Fibroblast of skin of back (primary cell): ENCODE data around the gene AQP3.
"Not testable (repeated sequence)": the region's sequence is repeated elsewhere in the genome, so short reads cannot be mapped to it uniquely, and the experiment has no call there.

Source experiments
- DNase-seq: peaks from one replicate; pipeline ENCODE4 v3.0.0-alpha.2; 2013

The AQP3 gene

DNA sequence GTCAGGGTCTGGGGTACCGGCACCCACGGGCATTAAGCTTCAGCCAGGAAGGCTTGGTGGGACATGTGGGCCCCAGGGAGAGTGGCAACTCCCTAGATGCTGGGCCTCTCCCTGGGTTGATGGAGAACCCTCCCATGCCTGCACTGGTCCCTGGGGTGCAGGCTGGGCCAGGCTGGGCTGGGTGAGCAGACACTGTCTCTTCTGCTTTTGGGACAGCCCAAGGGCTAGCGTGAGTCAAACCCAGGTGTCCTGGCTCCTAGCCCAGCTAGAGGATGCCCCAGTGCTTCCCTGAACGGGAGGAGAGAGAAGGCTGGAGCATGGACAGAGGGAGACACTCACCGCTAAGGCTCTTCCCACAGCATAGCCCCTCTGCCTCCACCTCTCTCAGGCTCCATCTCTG is 39.3 kb downstream of the AQP3 start:
- DNase-seq, result no peak

DNA sequence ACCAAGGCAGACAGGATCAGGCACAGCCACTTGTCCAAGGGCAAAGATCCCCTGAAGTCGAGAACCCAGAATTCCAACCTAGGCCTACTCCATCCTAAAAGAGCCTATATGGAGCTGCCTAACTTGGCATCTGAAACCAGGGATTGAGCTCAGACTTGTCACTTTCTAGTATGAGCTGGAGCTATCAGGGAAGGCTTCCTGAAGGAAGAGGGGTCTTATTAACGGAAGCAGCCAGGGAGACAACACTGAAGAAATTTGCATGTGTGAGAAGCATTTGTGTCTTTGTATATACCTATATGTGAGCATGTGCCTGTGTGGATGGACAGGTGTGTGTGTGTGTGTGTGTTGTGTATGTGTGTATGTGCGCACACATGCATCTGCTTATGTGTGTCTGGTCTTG is 40.3 kb downstream of the AQP3 start:
- no peak for DNase-seq

DNA sequence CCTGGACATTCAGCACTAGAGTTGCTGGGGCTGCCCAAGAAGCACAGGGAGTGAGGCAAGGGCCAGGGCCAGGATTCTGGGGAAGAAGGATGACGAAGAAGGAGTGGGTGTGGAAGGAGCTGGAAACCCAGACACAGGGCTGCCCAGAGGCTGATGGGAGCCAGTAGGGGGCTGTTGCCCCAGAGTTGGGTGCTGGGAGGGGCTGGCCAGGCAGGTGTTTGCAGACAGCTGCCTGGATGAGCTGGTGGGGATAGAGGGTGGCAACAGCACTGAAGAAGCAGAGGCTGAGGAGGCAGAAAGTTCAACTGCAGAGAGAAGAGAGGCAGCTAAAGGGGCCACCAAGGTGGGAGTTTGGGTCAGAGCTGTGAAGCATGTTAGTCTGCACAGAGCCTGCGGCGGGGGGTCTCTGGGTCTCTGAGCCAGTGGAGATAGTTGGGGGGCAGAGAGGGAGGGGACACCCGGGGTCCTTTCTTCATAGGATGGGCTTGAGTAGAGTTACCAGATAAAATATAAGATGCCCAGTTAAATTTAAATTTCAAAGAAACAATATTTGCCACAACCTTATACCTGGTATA is 42.5 kb downstream of the AQP3 start:
- DNase-seq, result no peak

DNA sequence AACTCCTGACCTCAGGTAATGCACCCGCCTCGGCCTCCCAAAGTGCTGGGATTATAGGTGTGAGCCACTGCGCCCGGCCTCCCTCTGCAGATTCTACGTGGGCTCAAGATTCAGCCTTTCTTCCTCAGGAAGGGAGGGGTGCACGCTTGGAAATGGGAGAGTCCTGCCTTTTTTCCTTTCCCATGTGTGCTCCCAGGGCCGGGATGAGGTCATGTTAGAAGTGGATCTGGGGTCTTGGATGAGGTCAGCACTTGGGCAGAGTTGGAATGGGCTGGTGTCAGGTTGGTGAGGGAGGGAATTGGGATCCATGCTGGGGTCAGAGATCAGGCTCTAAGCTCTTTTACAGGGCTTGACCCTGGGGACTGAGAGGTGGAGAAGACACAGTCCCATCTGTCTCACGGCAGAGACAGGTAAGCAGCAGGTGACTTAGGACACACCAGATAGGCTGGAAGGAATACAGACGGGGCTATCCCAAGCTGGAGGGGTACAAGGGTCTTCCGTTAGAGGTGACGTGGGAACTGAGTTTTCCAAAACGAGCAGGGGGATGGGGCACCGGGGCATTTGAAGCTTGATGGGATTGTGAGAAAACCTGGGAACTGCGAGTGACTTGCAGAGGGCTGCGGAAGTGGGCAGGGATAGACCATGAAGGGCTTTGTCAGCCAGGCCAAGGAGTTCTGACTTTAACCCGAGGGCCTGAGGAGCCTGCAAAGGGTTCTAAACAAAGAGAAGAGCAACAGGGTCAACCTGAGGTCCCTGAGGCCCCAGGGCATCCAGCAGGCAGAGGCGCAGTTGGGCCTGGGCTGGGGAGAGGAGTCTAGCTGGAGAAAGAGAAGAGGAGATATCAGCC is 43.2 kb downstream of the AQP3 start:
- DNase-seq, result no peak

DNA sequence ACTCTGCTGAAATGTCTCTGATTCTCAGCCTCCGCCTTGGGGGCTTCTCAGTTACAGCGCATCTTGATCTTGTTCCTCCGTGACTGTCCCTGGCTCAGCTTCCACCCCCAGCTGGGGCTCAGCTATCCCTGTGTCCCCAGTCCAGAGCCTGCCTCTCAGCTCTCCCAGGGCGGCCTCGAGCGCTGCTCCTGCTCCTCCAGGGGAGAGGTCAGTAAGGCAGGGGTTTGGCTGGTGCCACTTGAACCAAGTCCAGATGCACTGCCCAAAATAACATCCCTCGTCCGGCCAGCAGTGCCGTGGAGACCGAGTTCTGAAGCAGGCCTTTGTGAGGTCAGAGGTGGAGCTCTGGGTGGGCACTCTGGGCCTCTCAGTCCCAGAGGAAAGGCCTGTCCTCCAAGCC is 45.0 kb downstream of the AQP3 start, which contains the start of gene AQP7:
AQP7 (minus strand) TSS at position 198 of the 400 bp plus-strand sequence. CDS start 1,306 bp downstream, outside the sequence.
- DNase-seq, result not testable (repeated sequence)

DNA sequence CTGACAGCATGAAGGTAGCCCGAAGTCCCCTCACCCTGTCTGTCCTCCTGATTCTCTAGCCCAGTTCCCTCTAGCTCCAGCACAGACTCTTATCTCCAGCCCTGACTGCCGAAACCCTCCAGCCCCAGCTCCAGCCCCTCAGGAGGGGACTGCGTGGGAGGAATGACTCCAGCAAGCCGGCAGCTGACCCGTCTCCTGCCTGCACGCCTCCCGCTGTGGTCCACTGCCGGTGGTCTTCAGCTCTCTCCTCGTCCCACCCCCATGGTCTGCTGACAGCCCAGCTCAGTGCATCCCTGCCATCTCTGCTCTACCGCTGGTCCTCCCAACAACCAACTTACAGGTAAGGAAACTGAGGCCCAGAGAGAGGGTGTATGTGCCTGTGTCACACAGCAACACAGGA is 45.6 kb downstream of the AQP3 start:
- DNase-seq, result not testable (repeated sequence)

DNA sequence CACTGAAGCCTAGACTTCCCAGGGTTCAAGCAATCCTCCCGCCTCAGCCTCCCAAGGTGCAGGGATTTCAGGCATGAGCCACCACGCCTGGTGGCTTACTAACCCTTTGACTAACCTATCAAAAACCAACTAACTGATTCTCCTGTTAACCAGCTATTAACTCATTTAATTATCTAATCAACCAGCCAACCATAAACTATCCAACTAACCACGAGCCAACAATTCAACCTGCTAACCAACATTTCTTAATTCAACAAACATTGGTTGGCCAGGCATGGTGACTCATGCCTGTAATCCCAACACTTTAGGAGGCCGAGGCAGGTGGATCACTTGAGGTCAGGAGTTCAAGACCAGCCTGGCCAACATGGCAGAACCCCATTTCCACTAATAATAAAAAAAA is 48.3 kb downstream of the AQP3 start:
- not testable (repeated sequence) for DNase-seq

DNA sequence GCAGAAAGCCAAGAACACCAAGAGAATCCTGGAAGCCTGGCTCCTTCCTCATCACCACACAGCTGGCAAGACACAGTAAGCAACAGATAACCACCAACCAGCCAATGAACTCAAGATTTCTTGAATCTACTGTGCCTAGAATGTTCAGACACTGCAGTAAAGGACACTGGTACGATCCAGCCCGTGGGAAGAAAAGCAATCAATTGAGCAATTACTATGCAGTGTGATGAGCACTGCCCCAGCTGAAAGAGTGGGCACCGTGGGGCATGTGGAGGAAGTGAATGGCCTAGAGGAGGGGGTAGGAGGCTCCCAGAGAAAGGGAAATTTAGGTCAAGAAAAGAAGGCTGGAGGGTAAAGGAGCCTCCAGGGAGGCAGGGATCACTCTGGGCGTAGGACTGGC is 49.6 kb downstream of the AQP3 start:
- not testable (repeated sequence) for DNase-seq

DNA sequence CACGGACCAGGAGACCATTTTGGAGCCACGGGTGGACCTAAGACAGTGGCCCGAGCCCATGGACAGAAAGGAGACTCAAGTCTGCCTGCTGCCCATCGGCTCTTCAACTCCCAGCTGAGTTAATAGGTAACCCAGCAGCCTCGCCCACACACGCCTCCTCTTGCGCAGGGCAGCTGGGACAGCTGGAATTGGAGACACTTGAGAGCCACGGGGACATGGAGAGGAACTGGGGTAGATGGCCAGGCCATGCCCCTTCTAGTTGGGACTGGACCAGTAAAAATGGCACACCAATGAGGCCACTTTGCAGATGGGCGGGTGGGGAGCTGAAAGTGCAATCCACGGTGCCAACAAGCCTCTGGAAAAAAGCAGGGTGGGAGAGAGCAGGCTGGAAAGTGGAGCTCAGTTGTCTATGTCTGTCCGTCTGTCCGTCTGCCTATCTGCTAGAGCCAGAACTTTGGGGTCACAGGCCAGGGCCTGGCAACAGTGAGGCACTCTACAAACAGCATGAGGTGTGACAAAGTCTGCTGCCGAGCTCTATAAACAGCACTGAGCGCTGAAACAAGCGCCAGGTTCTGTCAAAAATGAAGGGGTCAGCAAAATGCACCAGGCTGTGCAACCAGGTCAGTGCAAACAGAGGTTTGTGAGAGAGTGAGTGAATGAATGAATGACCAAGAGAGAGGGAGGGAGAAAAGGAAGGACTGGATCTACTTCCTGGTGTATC is 52.1 kb downstream of the AQP3 start:
- DNase-seq, result not testable (repeated sequence)

DNA sequence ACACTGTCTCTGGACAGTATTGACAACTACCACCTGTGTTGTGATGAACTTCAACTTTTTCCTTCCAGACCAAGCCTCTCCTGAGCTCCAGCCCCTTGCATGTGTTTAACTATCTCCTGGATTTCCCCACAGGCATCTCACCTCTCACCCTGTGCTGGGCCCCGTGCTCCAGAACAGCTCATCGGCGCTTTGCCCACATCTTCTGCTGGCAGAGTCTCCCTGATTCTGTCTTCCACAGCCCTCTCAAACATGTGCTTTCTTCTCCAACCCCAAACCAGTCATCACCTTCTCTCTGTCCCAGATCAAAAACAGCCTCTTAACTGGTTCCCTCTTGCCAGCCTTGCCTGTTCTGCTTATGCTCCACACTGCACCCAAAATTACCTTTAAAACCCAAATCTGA is 53.4 kb downstream of the AQP3 start:
- not testable (repeated sequence) for DNase-seq

DNA sequence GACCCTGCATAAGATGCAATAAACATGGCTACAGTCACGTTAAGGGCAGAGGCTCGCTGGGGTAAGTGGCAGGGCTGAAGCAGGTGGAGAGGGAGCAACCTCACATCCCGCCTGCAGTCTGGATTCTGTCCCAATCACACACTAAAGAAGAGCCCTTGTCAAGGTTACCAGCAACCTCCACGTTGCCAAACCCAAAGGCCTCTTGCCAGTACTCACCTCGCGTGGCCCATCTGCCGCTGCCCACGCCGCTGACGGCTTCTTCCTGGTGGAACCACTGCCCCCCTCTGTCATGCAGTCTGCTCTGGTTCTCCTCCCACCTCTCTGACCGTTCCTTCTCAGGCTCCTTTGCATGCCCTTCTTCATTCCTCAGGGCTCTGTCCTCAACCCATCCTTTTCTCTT is 53.8 kb downstream of the AQP3 start:
- no peak for DNase-seq

DNA sequence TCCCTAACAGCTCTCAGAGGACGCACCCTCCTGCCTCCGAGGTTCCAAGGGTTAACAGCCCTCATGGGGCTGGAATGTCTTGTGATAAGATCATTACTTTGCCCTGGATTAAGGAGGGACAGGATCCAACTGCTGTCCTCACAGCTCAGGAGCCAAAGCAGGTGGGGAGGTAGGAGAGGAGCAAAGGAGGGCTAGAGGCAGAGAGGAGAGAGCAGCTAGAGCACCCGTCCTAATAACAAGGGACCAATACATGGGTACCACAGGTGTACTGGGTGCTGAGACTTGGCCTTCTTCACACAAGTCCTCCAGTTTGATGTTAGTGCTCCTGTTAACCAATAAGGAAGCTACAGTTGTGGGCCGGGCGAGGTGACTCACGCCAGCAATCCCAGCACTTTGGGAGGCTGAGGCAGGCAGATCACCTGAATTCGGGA is 54.8 kb downstream of the AQP3 start:
- not testable (repeated sequence) for DNase-seq
